G401 (cell line): Measurements from ENCODE around the gene G6PC2. TPM values are rescaled to one million over a fixed set of nuclear protein-coding genes. Genes with fewer than 3 reads are reported as not detected.
A peak's percentile ranks its signal among the peaks of the same experiment; 100 is the strongest.
"Not testable (repeated sequence)": the region's sequence is repeated elsewhere in the genome, so short reads cannot be mapped to it uniquely, and the experiment has no call there.

ENCODE experiments used
- DNase-seq: peaks from one replicate; pipeline ENCODE4 v3.0.0-alpha.2; 2015; ENCODE audit warnings: low spot score
- in situ Hi-C: cut with HindIII; loops from 2 replicates; pipeline ENCODE4 v1.10.0; 2016; ENCODE audit warnings: low sequenced_read_pairs, mixed read lengths
- total RNA-seq: library from RNA; depleted of rRNA; stranded (reverse); fragments of >200 nt; shearing (Covaris generic); gene quantifications from 2 replicates; pipeline ENCODE4 v1.2.3, GENCODE V29; 2014; rRNA removed

G6PC2 gene
- total RNA-seq, result not detected in 2 replicates

- DNase-seq, result no peak
- in situ Hi-C loops, result no loop called here
Observed at GRCh38 chr2:168901003-168901402, at the start of gene G6PC2. Gene G6PC2 (plus strand): TSS chr2:168901291. CDS start chr2:168901332, 41 bp downstream.

- no peak for DNase-seq
- in situ Hi-C loops, result no loop called here
Observed at GRCh38 chr2:168851674-168852320, 49.3 kb upstream of the G6PC2 start.

- in situ Hi-C loops, result no loop called here
- DNase-seq, result no peak
Observed at GRCh38 chr2:168852481-168852880, 48.6 kb upstream of the G6PC2 start.

GRCh38 chr2:168853471-168853870 lies 47.6 kb upstream of the G6PC2 start:
- no peak for DNase-seq
- in situ Hi-C loops, result no loop called here

GRCh38 chr2:168854651-168855050 lies 46.4 kb upstream of the G6PC2 start:
- DNase-seq, result no peak
- in situ Hi-C loops, result no loop called here

GRCh38 chr2:168855601-168856000 lies 45.5 kb upstream of the G6PC2 start:
- in situ Hi-C loops, result no loop called here
- DNase-seq, result no peak

GRCh38 chr2:168858146-168858545 lies 42.9 kb upstream of the G6PC2 start:
- in situ Hi-C loops, result no loop called here
- DNase-seq, result no peak

- DNase-seq, in situ Hi-C loops: not testable (repeated sequence)
Observed at GRCh38 chr2:168867164-168867563, 33.9 kb upstream of the G6PC2 start.

- DNase-seq, in situ Hi-C loops: not testable (repeated sequence)
Observed at GRCh38 chr2:168870369-168870768, 30.7 kb upstream of the G6PC2 start.

- DNase-seq, in situ Hi-C loops: not testable (repeated sequence)
Observed at GRCh38 chr2:168870824-168871223, 30.3 kb upstream of the G6PC2 start.

- in situ Hi-C loops, result no loop called here
Observed at GRCh38 chr2:168874368-168875054, 26.6 kb upstream of the G6PC2 start.

GRCh38 chr2:168882163-168882562 lies 18.9 kb upstream of the G6PC2 start:
- DNase-seq, result not testable (repeated sequence)

More at GRCh38 chr2:168874368-168875054, 26.6 kb upstream of the G6PC2 start:
- no peak for DNase-seq

GRCh38 chr2:168884975-168885374 lies 16.1 kb upstream of the G6PC2 start:
- no peak for DNase-seq
- in situ Hi-C loops, result no loop called here

More at GRCh38 chr2:168882163-168882562, 18.9 kb upstream of the G6PC2 start:
- in situ Hi-C loops, result not testable (repeated sequence)

GRCh38 chr2:168889635-168890005 lies 11.5 kb upstream of the G6PC2 start:
- in situ Hi-C loops, result no loop called here
- no peak for DNase-seq

GRCh38 chr2:168890006-168890782 lies 10.9 kb upstream of the G6PC2 start, which contains the start of gene SPC25:
Gene SPC25 (minus strand): TSS chr2:168890430. CDS start chr2:168889519, 911 bp downstream.
- in situ Hi-C loops, result no loop called here
- DNase-seq, result peak; percentile 85

- no peak for DNase-seq
- in situ Hi-C loops, result no loop called here
Observed at GRCh38 chr2:168892327-168892726, 8.8 kb upstream of the G6PC2 start.

GRCh38 chr2:168894101-168894500 lies 7.0 kb upstream of the G6PC2 start:
- in situ Hi-C loops, result no loop called here
- DNase-seq, result no peak

- in situ Hi-C loops, result no loop called here
- DNase-seq, result no peak
Observed at GRCh38 chr2:168894720-168895119, 6.4 kb upstream of the G6PC2 start.

GRCh38 chr2:168895771-168896170 lies 5.3 kb upstream of the G6PC2 start:
- in situ Hi-C loops, result no loop called here
- no peak for DNase-seq

- in situ Hi-C loops, result no loop called here
- no peak for DNase-seq
Observed at GRCh38 chr2:168896783-168897182, 4.3 kb upstream of the G6PC2 start.
